ENCODE measurements around the gene FGF23. TPM values are rescaled to one million over a fixed set of nuclear protein-coding genes. Genes with fewer than 3 reads are reported as not detected.
"Not testable (repeated sequence)": the region's sequence is repeated elsewhere in the genome, so short reads cannot be mapped to it uniquely, and the experiment has no call there.

The FGF23 gene
- total RNA-seq, 2 experiments from 2014 or later = not detected

DNA sequence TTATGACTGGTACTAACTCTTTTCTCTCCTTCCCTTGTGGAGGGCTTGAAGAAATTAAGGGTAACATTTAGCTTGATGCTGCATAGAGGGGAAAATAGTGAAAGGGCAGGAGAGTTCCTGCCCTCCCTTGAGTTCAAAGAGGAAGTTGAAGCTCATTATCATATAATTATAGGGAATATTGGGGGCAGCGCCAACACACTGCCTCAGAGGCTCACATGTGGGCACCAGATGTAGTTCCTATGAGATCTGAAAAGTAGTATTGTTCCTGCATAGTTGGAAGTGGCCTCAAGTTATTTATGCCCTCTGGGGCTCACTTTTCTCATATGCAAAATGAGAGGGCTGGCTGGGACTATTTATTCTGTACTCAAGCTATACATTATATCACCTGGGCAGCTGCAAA, 33.0 kb upstream of the FGF23 start:
- CTCF ChIA-PET = interaction anchor here (0.8 to 3.3 kb wide), 2 partner anchors 9 to 46 kb away, joined by 3 to 28 read pairs; no protein-coding TSS in a partner anchor
- intact Hi-C loops (cut with micrococcal nuclease) = no loop called here
- Mint-ChIP-seq H3K27ac (no peak overlapping the region), H3K4me3 (no peak overlapping the region), H3K4me1 (ENCODE audit: low read depth) (peaks cover 8% of the 10 kb centered on the region), H3K9me3 (no peaks in the 10 kb centered on the region), H3K36me3 (ENCODE audit: low read depth) (no peaks in the 10 kb centered on the region), H3K27me3 (peaks cover 16% of the 10 kb centered on the region)
- ATAC-seq = no peak
- no peak for DNase-seq
- POLR2A ChIA-PET = interaction anchor here (0.9 kb wide), 1 partner anchor 126 kb away, joined by 3 read pairs; a partner anchor contains a TSS
- TF ChIP-seq, protein P1, sequence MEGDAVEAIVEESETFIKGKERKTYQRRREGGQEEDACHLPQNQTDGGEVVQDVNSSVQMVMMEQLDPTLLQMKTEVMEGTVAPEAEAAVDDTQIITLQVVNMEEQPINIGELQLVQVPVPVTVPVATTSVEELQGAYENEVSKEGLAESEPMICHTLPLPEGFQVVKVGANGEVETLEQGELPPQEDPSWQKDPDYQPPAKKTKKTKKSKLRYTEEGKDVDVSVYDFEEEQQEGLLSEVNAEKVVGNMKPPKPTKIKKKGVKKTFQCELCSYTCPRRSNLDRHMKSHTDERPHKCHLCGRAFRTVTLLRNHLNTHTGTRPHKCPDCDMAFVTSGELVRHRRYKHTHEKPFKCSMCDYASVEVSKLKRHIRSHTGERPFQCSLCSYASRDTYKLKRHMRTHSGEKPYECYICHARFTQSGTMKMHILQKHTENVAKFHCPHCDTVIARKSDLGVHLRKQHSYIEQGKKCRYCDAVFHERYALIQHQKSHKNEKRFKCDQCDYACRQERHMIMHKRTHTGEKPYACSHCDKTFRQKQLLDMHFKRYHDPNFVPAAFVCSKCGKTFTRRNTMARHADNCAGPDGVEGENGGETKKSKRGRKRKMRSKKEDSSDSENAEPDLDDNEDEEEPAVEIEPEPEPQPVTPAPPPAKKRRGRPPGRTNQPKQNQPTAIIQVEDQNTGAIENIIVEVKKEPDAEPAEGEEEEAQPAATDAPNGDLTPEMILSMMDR (IDR thresholded peaks at IDR 0.05) = no peak

DNA sequence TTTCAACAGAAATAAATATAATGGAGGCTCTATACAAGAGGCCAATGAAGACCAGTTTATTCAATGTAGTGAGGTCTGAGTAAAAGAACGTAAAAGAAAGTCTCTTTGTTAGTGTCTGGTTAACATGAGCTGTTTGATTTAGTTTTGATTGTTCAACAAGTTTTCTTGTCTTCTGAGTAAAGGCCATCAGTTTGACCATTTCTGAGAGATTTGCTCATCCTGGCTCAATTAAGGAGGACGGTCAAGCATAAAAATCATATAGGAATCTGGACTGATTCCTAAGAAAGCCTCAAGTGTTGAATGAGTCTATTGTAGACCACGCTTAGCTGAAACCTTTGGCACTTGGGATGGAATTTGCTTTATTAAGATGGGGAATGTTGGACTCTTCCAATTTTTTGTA, 32.5 kb upstream of the FGF23 start:
- H3K27me3 Mint-ChIP-seq = peaks cover 15% of the 10 kb centered on the region
- H3K27ac Mint-ChIP-seq = no peak overlapping the region
- peaks cover 8% of the 10 kb centered on the region for H3K4me1 Mint-ChIP-seq (ENCODE audit: low read depth)
- TF ChIP-seq, protein P1 (IDR thresholded peaks at IDR 0.05) = no peak
- ChIA-PET POLR2A (interaction anchor here (0.9 kb wide), 1 partner anchor 126 kb away, joined by 3 read pairs; a partner anchor contains a TSS), CTCF (interaction anchor here (0.8 to 3.3 kb wide), 2 partner anchors 10 to 45 kb away, joined by 3 to 28 read pairs; no protein-coding TSS in a partner anchor)
- DNase-seq (no peak), ATAC-seq (no peak)
- no peaks in the 10 kb centered on the region for H3K36me3 Mint-ChIP-seq (ENCODE audit: low read depth)
- no peaks in the 10 kb centered on the region for H3K9me3 Mint-ChIP-seq
- H3K4me3 Mint-ChIP-seq = no peak overlapping the region
- intact Hi-C loops (cut with micrococcal nuclease) = no loop called here

DNA sequence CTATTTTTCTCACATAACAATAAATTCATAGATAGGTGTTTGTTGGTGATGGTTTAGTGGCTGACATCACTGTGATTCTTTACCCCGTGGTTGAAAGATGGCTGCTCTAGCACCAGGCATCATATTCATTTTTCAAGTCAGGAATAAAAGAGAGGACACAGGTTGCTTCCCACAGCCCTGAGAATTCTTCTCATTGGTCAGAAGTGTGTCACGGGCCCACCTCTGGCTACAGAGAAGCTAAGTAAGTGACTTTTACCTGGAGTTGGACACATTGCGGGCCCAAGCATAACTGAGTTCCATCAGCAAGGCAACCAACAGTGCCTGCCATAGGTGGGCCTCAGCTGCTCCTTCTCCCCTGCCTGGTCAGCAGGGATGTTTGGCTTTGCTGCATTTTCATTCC, 27.6 kb upstream of the FGF23 start:
- ChIA-PET CTCF (no interaction called here), POLR2A (no interaction called here)
- intact Hi-C loops (cut with micrococcal nuclease) = no loop called here
- Mint-ChIP-seq H3K4me3 (no peak overlapping the region), H3K27me3 (no peaks in the 10 kb centered on the region), H3K4me1 (ENCODE audit: low read depth) (no peaks in the 10 kb centered on the region), H3K9me3 (no peaks in the 10 kb centered on the region), H3K27ac (no peak overlapping the region), H3K36me3 (ENCODE audit: low read depth) (no peaks in the 10 kb centered on the region)
- TF ChIP-seq, protein P1 (IDR thresholded peaks at IDR 0.05) = no peak
- no peak for DNase-seq
- ATAC-seq = no peak

DNA sequence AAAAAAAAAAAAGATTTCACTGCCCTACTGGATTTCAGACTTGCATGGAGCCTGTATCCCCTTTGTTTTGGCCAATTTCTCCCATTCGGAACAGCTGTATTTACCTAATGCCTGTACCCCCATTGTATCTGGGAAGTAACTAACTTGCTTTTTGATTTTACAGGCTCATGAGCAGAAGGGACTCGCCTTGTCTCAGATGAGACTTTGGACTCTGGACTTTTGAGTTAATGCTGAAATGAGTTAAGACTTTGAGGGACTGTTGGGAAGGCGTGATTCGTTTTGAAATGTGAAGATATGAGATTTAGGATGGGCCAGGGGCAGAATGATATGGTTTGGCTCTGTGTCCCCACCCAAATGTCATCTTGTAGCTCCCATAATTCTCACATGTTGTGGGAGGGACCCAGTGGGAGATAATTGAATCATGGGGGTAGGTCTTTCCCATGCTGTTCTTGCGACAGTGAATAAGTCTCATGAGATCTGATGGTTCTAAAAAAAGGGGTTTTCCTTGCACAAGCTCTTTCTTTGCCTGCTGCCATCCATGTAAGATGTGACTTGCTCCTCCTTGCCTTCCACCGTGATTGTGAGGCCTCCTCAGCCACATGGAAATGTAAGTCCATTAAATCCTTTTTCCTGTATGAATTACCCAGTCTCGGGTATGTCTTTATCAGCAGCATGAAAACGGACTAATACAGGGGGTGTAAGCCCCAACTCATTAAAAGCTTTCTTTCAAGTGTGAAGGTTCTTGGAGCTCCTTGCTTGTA, 25.5 kb upstream of the FGF23 start:
- H3K9me3 Mint-ChIP-seq; intact Hi-C loops (cut with micrococcal nuclease); H3K27ac Mint-ChIP-seq; H3K27me3 Mint-ChIP-seq; DNase-seq; H3K36me3 Mint-ChIP-seq (ENCODE audit: low read depth); H3K4me3 Mint-ChIP-seq; H3K4me1 Mint-ChIP-seq (ENCODE audit: low read depth); ATAC-seq: not testable (repeated sequence)
- CTCF ChIA-PET = interaction anchor here (1.5 kb wide), 1 partner anchor 16 kb away, joined by 9 read pairs; no protein-coding TSS in a partner anchor
- POLR2A ChIA-PET = interaction anchor here (1.6 kb wide), 1 partner anchor 15 kb away, joined by 3 read pairs; no protein-coding TSS in a partner anchor

DNA sequence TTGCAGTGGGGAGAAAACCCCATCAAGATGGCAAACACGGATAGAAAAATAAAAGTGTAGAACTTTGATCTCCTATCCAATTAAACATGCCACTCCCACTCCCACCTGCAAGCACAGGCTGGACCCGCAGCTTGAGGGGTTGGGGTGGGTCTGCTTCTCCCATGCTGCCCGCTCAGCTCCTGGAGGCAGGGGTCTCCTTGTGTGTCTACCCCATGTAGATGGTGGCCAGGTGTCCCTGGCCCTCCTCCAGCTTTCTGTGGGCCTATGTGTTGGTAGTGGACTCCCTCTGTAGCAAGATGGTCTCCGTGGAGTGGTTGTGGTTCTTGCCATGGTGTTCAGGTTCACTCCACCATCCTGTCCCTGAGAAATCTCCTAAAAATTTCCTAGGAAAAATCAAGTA, 23.5 kb upstream of the FGF23 start:
- Mint-ChIP-seq H3K4me3 (no peak overlapping the region), H3K27ac (no peak overlapping the region), H3K9me3 (no peaks in the 10 kb centered on the region), H3K27me3 (peaks cover 13% of the 10 kb centered on the region), H3K4me1 (ENCODE audit: low read depth) (no peaks in the 10 kb centered on the region), H3K36me3 (ENCODE audit: low read depth) (no peaks in the 10 kb centered on the region)
- DNase-seq = no peak
- TF ChIP-seq, protein P1 (IDR thresholded peaks at IDR 0.05) = no peak
- ChIA-PET POLR2A (no interaction called here), CTCF (interaction anchor here (0.8 to 1.3 kb wide), 3 partner anchors 18 to 23 kb away, joined by 3 to 4 read pairs (median 3); no protein-coding TSS in a partner anchor)
- no peak for ATAC-seq
- intact Hi-C loops (cut with micrococcal nuclease) = no loop called here

Measured in activated CD8-positive, alpha-beta T cell treated with anti-CD3 and anti-CD28 coated beads for 36 hours (primary cell).